SK-N-SH (cell line): ENCODE data around the gene ALG11. TPM values are rescaled to one million over a fixed set of nuclear protein-coding genes. Genes with fewer than 3 reads are reported as not detected.

Experiments
- CTCF ChIA-PET: fragments of 300-600, 350-600 bp; formaldehyde crosslinking; extraction: SDS; loops from one replicate; lab custom pipeline; 2021; lab: Yijun Ruan, JAX
- POLR2A ChIA-PET: fragments of 350-600 bp; sonication (Branson Sonifier 250); formaldehyde crosslinking; extraction: SDS; loops from one replicate; lab custom pipeline; 2020; ENCODE audit warnings: antibody characterized with exemption, inconsistent platforms; lab: Yijun Ruan, JAX
- DNase-seq: peaks from one replicate; pipeline ENCODE4 v3.0.0; 2012
- H2AFZ ChIP-seq: fragments of 200-600 bp; sonication (generic); 2 replicates; pipeline ENCODE4 v1.8.1; 2016; ENCODE audit warnings: antibody characterized with exemption, mild to moderate bottlenecking, low read depth
- H3F3A ChIP-seq: fragments of 200-600 bp; sonication (generic); replicated peaks from 2 replicates; pipeline ENCODE3; 2016; ENCODE audit warnings: antibody characterized with exemption, mild to moderate bottlenecking; ENCODE audit not compliant: insufficient read depth
- H3K27ac ChIP-seq, 2 experiments: fragments of 200-500 bp in 1 of 2; fragments of 200-600 bp in 1 of 2; sonication (Bioruptor generic) in 1 of 2; sonication (generic), shearing (Covaris generic) in 1 of 2; 2 replicates each; pipeline versions ENCODE4 v1.5.1 to v1.6.1; 2014 to 2016; ENCODE audit warnings: low read depth in 2 of 2, inconsistent platforms in 1 of 2, low read length in 1 of 2, mild to moderate bottlenecking in 1 of 2, mixed read lengths in 1 of 2
- H3K27me3 ChIP-seq: fragments of 200-600 bp; sonication (generic), shearing (Covaris generic); 2 replicates; pipeline ENCODE4 v1.6.1; 2016; ENCODE audit warnings: mixed run types; ENCODE audit not compliant: insufficient read depth
- H3K36me3 ChIP-seq, 2 experiments: fragments of 200-500 bp in 1 of 2; fragments of 200-600 bp in 1 of 2; sonication (Bioruptor generic) in 1 of 2; sonication (generic) in 1 of 2; replicated peaks in 1 of 2; 2 replicates each; pipeline versions ENCODE3 to v1.5.1; 2014 to 2016; ENCODE audit warnings: low read length in 1 of 2, mild to moderate bottlenecking in 1 of 2; ENCODE audit not compliant: insufficient read depth in 2 of 2, control insufficient read depth in 1 of 2
- H3K4me1 ChIP-seq, 2 experiments: fragments of 200-500 bp in 1 of 2; fragments of 200-600 bp in 1 of 2; sonication (Bioruptor generic) in 1 of 2; sonication (generic), shearing (Covaris generic) in 1 of 2; 2 replicates each; pipeline versions ENCODE4 v1.5.1 to v1.6.1; 2014 to 2016; ENCODE audit warnings: low read depth in 1 of 2, low read length in 1 of 2, mixed run types in 1 of 2; ENCODE audit not compliant: insufficient read depth in 2 of 2, control insufficient read depth in 1 of 2
- H3K4me2 ChIP-seq: fragments of 200-600 bp; sonication (generic), shearing (Covaris generic); 2 replicates; pipeline ENCODE4 v1.6.1; 2017; ENCODE audit warnings: mixed run types
- H3K4me3 ChIP-seq, 2 experiments: fragments of 200-500 bp in 1 of 2; fragments of 200-600 bp in 1 of 2; sonication (Bioruptor generic) in 1 of 2; sonication (generic), shearing (Covaris generic) in 1 of 2; 2 replicates each; pipeline versions ENCODE4 v1.5.1 to v1.8.1; 2014 to 2016; ENCODE audit warnings: low read depth in 2 of 2, inconsistent platforms in 1 of 2, low read length in 1 of 2, mild to moderate bottlenecking in 1 of 2, mixed read lengths in 1 of 2, moderate library complexity in 1 of 2
- H3K79me2 ChIP-seq: fragments of 200-600 bp; sonication (generic); 2 replicates; pipeline ENCODE4 v1.8.1; 2017; ENCODE audit warnings: mild to moderate bottlenecking; ENCODE audit not compliant: insufficient read depth
- H3K9ac ChIP-seq: fragments of 200-600 bp; sonication (generic); 2 replicates; pipeline ENCODE4 v1.6.1; 2017; ENCODE audit warnings: mixed run types
- H3K9me2 ChIP-seq: fragments of 200-600 bp; sonication (generic); 2 replicates; pipeline ENCODE4 v1.6.1; 2017; ENCODE audit warnings: mixed run types
- H3K9me3 ChIP-seq: fragments of 200-600 bp; sonication (generic); 2 replicates; pipeline ENCODE4 v1.6.1; 2017; ENCODE audit warnings: mixed run types, mild to moderate bottlenecking, moderate library complexity
- H4K20me1 ChIP-seq: fragments of 200-600 bp; sonication (generic); 2 replicates; pipeline ENCODE4 v1.6.1; 2017; ENCODE audit warnings: mild to moderate bottlenecking, mixed run types; ENCODE audit not compliant: insufficient read depth
- ELF1 ChIP-seq: IDR thresholded peaks from 2 replicates; pipeline ENCODE4 v1.4.0; 2012
- EZH2phosphoT487 ChIP-seq: fragments of 200-600 bp; sonication (generic); IDR thresholded peaks from 2 replicates; pipeline ENCODE4 v1.6.1; 2017; ENCODE audit warnings: low read depth, mixed run types, mild to moderate bottlenecking, antibody characterized with exemption, moderate library complexity, borderline replicate concordance
- FOXJ3 ChIP-seq: sonication (generic); formaldehyde crosslinking; IDR thresholded peaks from 2 replicates; pipeline ENCODE4 v1.5.1; 2020; ENCODE audit warnings: mild to moderate bottlenecking, missing genetic modification reagents
- GABPA ChIP-seq: IDR thresholded peaks from 2 replicates; pipeline ENCODE4 v1.4.0; 2012; ENCODE audit warnings: low read depth, mild to moderate bottlenecking
- IRF3 ChIP-seq: fragments of 150-350 bp; IDR thresholded peaks from 2 replicates; pipeline ENCODE4 v1.6.1; 2016; ENCODE audit warnings: mild to moderate bottlenecking, low read depth, low read length
- MAX ChIP-seq: IDR thresholded peaks from 2 replicates; pipeline ENCODE4 v1.4.0; 2012; ENCODE audit warnings: low read depth
- MEF2A ChIP-seq: IDR thresholded peaks from 2 replicates; pipeline ENCODE4 v1.4.0; 2012; ENCODE audit warnings: low read depth, borderline replicate concordance
- MXI1 ChIP-seq: IDR thresholded peaks from 2 replicates; pipeline ENCODE4 v1.6.1; 2012; ENCODE audit warnings: mild to moderate bottlenecking, low read depth, low read length, improper control_type of control experiment
- NFIC ChIP-seq: IDR thresholded peaks from 2 replicates; pipeline ENCODE4 v1.4.0; 2012; ENCODE audit warnings: borderline replicate concordance
- NRF1 ChIP-seq: IDR thresholded peaks from 2 replicates; pipeline ENCODE4 v1.6.1; 2012; ENCODE audit warnings: low read depth, mild to moderate bottlenecking, low read length
- PBX3 ChIP-seq: IDR thresholded peaks from 2 replicates; pipeline ENCODE4; 2012
- RCOR1 ChIP-seq: fragments of 150-350 bp; IDR thresholded peaks from 2 replicates; pipeline ENCODE4 v1.6.1; 2017; ENCODE audit warnings: antibody characterized with exemption, low read length
- RXRA ChIP-seq: IDR thresholded peaks from 2 replicates; pipeline ENCODE4 v1.4.0; 2012; ENCODE audit warnings: low read depth, mild to moderate bottlenecking, borderline replicate concordance
- SMC3 ChIP-seq: IDR thresholded peaks from 2 replicates; pipeline ENCODE4 v1.6.1; 2012; ENCODE audit warnings: low read depth, low read length, improper control_type of control experiment
- TAF1 ChIP-seq: IDR thresholded peaks from 2 replicates; pipeline ENCODE4 v1.6.1; 2012; ENCODE audit warnings: low read depth, mild to moderate bottlenecking, low read length, moderate library complexity, borderline replicate concordance
- TEAD4 ChIP-seq: IDR thresholded peaks from 2 replicates; pipeline ENCODE4 v1.4.0; 2012; ENCODE audit warnings: mild to moderate bottlenecking, borderline replicate concordance; ENCODE audit not compliant: insufficient read depth
- USF2 ChIP-seq: fragments of 150-350 bp; IDR thresholded peaks from 2 replicates; pipeline ENCODE4 v1.6.1; 2017; ENCODE audit warnings: antibody characterized with exemption, low read length, low read depth, borderline replicate concordance
- YY1 ChIP-seq: IDR thresholded peaks from 2 replicates; pipeline ENCODE4 v1.4.0; 2012; ENCODE audit warnings: low read depth, mild to moderate bottlenecking
- WGBS: methylation state at CpG from one replicate; pipeline ENCODE4 v1.1.6; 2017; ENCODE audit warnings: low lambda C conversion rate; 5-methylcytosine and 5-hydroxymethylcytosine counted together
- polyA plus RNA-seq, 3 experiments: library from polyadenylated mRNA; depleted of rRNA; stranded (reverse); fragments of >200 nt; gene quantifications; 2 replicates each; pipeline ENCODE4 v1.2.3, GENCODE V29; 2012
- TF ChIP-seq, protein P1 (sequence below): IDR thresholded peaks from 2 replicates; pipeline ENCODE4 v1.4.0; 2012; ENCODE audit warnings: low read depth, borderline replicate concordance

Gene ALG11
- polyA plus RNA-seq, 1 of the 3 experiments (the other 2 are of a cell fraction): 5.0 TPM

- WGBS: 96% methylated on average over 3 of the region's 3 CpGs
- DNase-seq: no peak
- CTCF ChIA-PET: interaction anchor here (0.7 kb wide), 1 partner anchor 31 kb away, joined by 3 read pairs; no protein-coding TSS in a partner anchor
- Histone ChIP-seq H3K79me2 (peaks cover 24% of the 10 kb centered on the region), H4K20me1 (no peaks in the 10 kb centered on the region), H3K4me2 (no peak within 1 kb of the TSS), H3K27me3 (no peaks in the 10 kb centered on the region), H3F3A (no peaks in the 10 kb centered on the region), H3K27ac (no peak within 1 kb of the TSS), H3K9ac (no peak within 1 kb of the TSS), H3K4me1 (no peaks in the 10 kb centered on the region), H3K4me3 (no peak within 1 kb of the TSS), H3K9me2 (no peaks in the 10 kb centered on the region), H3K9me3 (no peaks in the 10 kb centered on the region), H2AFZ (no peak within 1 kb of the TSS), H3K36me3 (peaks cover 60 to 79% of the 10 kb centered on the region in 2 experiments)
- TF ChIP-seq TAF1 (no peak), SMC3 (no peak), ELF1 (no peak), NRF1 (no peak), IRF3 (no peak), GABPA (no peak), PBX3 (no peak), MEF2A (no peak), MAX (no peak)
- POLR2A ChIA-PET: no interaction called here
These were observed 12.3 kb downstream of the ALG11 start, which contains the start of gene UTP14C for GRCh38 chr13:52024481-52024880. Gene UTP14C (plus strand): TSS chr13:52024691. CDS start chr13:52028805, 4,114 bp downstream.

DNA sequence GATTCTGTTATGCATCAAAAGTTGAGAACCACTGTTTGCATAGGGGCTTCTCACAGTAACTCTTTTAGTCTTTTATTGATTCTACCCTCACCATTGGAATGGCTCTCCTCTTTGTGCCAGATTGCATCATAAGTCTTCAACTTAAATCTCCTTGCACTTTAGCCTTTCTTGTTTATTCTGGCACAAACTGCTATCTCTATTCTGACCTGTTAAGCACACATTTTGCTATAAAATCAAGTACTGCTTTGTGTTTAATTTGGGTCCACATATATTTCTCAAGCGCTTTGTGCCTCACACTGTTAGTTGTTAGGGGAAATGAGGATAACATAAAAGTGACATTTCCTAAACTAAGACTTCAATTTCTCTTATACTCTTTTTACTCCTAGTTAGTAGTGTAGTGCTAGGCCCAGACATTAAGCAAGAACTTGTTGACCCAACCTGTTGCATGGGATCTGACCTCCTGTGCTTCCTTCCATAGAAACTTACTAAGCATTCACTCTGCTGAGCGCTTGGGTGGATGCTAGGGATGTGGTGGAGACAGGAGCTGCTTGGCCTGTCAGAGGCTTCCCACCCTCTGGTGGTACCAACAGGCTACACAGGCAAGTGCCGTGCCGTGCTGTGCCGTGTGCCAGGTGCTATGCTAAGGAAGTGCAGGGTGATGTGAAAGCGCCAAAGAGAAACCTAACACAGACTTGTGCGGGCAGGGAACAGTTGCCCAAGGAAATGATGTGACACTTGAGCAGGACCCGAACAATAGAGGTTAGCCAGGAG, 13.5 kb downstream of the ALG11 start:
- DNase-seq: no peak
- POLR2A ChIA-PET: no interaction called here
- 98% methylated on average over 8 of the region's 8 CpGs for WGBS
- TF ChIP-seq YY1: no peak
- no peak for TF ChIP-seq EZH2phosphoT487
- TF ChIP-seq FOXJ3 (CRISPR knock-in tag): no peak
- no peak for TF ChIP-seq RXRA
- TF ChIP-seq NRF1: no peak
- no peak for TF ChIP-seq NFIC
- no peak for TF ChIP-seq PBX3
- no peak for TF ChIP-seq TEAD4
- TF ChIP-seq MXI1: no peak
- TF ChIP-seq, protein P1, sequence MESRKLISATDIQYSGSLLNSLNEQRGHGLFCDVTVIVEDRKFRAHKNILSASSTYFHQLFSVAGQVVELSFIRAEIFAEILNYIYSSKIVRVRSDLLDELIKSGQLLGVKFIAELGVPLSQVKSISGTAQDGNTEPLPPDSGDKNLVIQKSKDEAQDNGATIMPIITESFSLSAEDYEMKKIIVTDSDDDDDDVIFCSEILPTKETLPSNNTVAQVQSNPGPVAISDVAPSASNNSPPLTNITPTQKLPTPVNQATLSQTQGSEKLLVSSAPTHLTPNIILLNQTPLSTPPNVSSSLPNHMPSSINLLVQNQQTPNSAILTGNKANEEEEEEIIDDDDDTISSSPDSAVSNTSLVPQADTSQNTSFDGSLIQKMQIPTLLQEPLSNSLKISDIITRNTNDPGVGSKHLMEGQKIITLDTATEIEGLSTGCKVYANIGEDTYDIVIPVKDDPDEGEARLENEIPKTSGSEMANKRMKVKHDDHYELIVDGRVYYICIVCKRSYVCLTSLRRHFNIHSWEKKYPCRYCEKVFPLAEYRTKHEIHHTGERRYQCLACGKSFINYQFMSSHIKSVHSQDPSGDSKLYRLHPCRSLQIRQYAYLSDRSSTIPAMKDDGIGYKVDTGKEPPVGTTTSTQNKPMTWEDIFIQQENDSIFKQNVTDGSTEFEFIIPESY: no peak
- TF ChIP-seq RCOR1: no peak
- no peak for TF ChIP-seq USF2
- no peak for TF ChIP-seq SMC3
- TF ChIP-seq TAF1: no peak

More for the DNA sequence above, 13.5 kb downstream of the ALG11 start:
- Histone ChIP-seq H3K79me2 (peaks cover 13% of the 10 kb centered on the region), H3K36me3 (peaks cover 51 to 67% of the 10 kb centered on the region in 2 experiments), H4K20me1 (no peaks in the 10 kb centered on the region), H3K4me3 (no peak overlapping the region), H3F3A (no peaks in the 10 kb centered on the region), H3K9ac (no peak overlapping the region), H2AFZ (no peak overlapping the region), H3K27ac (no peak overlapping the region), H3K9me2 (no peaks in the 10 kb centered on the region), H3K27me3 (no peaks in the 10 kb centered on the region), H3K4me2 (no peak overlapping the region), H3K9me3 (no peaks in the 10 kb centered on the region), H3K4me1 (no peaks in the 10 kb centered on the region)
- CTCF ChIA-PET: no interaction called here
